HCT116 (cell line): ENCODE results near the gene PRKG1.

ENCODE experiments used
- CEBPB ChIP-seq: IDR thresholded peaks from 2 replicates; pipeline ENCODE4 v1.6.1; 2012; ENCODE audit warnings: low read depth
- EZH2 ChIP-seq: fragments of 200-600 bp; sonication (generic); IDR thresholded peaks from 2 replicates; pipeline ENCODE4 v1.6.1; 2017; ENCODE audit warnings: antibody characterized with exemption, mixed run types
- EZH2phosphoT487 ChIP-seq: fragments of 200-600 bp; IDR thresholded peaks from 2 replicates; pipeline ENCODE4 v1.6.1; 2018; ENCODE audit warnings: antibody characterized with exemption, borderline replicate concordance
- FOSL1 ChIP-seq: IDR thresholded peaks from 2 replicates; pipeline ENCODE4 v1.6.1; 2012; ENCODE audit warnings: low read depth
- POLR2A ChIP-seq: IDR thresholded peaks from 2 replicates; pipeline ENCODE4 v1.7.0; 2011; ENCODE audit warnings: borderline replicate concordance; ENCODE audit not compliant: insufficient read depth, insufficient read length; ENCODE audit errors: extremely low read depth
- POLR2AphosphoS5 ChIP-seq: IDR thresholded peaks from 2 replicates; pipeline ENCODE4 v1.6.1; 2011; ENCODE audit warnings: mild to moderate bottlenecking, low read depth, low read length, moderate library complexity
- RAD21 ChIP-seq: IDR thresholded peaks from 2 replicates; pipeline ENCODE4 v1.6.1; 2012; ENCODE audit warnings: low read depth, mild to moderate bottlenecking
- SRF ChIP-seq: IDR thresholded peaks from 2 replicates; pipeline ENCODE4 v1.6.1; 2012; ENCODE audit warnings: low read depth
- YY1 ChIP-seq: IDR thresholded peaks from 2 replicates; pipeline ENCODE4 v1.6.1; 2011; ENCODE audit warnings: low read length, low read depth, moderate library complexity, mild to moderate bottlenecking; ENCODE audit not compliant: insufficient replicate concordance; ENCODE audit errors: extremely low read depth
- ZNF274 ChIP-seq: fragments of 200-500 bp; sonication (Bioruptor generic); IDR thresholded peaks from 2 replicates; pipeline ENCODE4 v1.6.1; 2014; ENCODE audit warnings: mild to moderate bottlenecking, low read depth, low read length, inconsistent platforms
- TF ChIP-seq, protein P1 (sequence below), 3 experiments: fragments of 200-600 bp in 1 of 3; sonication (generic) in 1 of 3; IDR thresholded peaks in 2 of 3; conservative IDR thresholded peaks in 1 of 3; 2 replicates each; pipeline ENCODE4 v1.5.1; 2012 to 2017; ENCODE audit warnings: low read depth in 2 of 3, low read length in 2 of 3, antibody characterized with exemption in 1 of 3, borderline replicate concordance in 1 of 3, control low read depth in 1 of 3, mild to moderate bottlenecking in 1 of 3, mixed read lengths in 1 of 3, mixed run types in 1 of 3, moderate library complexity in 1 of 3; ENCODE audit not compliant: insufficient read depth in 1 of 3
- TF ChIP-seq, protein P2 (sequence below): IDR thresholded peaks from 2 replicates; pipeline ENCODE4 v1.6.1; 2011; ENCODE audit warnings: mild to moderate bottlenecking, low read length, moderate library complexity; ENCODE audit not compliant: insufficient replicate concordance; ENCODE audit errors: extremely low read depth
- TF ChIP-seq, protein P3 (sequence below): IDR thresholded peaks from 2 replicates; pipeline ENCODE4 v1.6.1; 2012; ENCODE audit warnings: low read depth
- TF ChIP-seq, protein P4 (sequence below): IDR thresholded peaks from 2 replicates; pipeline ENCODE4 v1.6.1; 2012

DNA sequence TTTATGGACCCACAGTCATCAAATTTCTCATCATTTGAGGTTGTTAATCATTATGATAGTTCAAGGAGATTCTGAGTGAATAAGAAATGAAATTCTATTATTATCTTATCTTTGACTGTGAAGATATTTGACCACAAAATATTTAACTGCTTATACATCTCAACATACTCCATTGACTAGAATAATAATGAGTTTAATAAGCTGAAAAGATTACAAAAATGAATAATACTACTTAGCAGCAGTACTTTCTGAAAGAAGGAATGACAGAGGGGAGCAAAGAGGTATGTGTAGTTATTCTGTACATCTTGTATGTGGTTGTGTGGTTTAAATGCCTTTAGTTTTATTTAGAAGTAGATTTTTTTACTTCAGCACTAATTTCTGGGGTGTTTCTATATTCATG lies 214.2 kb downstream of the PRKG1 start:
- TF ChIP-seq RAD21 (no peak), YY1 (no peak), POLR2AphosphoS5 (no peak), POLR2A (no peak), EZH2 (no peak), ZNF274 (no peak), SRF (no peak), FOSL1 (no peak), CEBPB (no peak), EZH2phosphoT487 (no peak)
- TF ChIP-seq, protein P1, sequence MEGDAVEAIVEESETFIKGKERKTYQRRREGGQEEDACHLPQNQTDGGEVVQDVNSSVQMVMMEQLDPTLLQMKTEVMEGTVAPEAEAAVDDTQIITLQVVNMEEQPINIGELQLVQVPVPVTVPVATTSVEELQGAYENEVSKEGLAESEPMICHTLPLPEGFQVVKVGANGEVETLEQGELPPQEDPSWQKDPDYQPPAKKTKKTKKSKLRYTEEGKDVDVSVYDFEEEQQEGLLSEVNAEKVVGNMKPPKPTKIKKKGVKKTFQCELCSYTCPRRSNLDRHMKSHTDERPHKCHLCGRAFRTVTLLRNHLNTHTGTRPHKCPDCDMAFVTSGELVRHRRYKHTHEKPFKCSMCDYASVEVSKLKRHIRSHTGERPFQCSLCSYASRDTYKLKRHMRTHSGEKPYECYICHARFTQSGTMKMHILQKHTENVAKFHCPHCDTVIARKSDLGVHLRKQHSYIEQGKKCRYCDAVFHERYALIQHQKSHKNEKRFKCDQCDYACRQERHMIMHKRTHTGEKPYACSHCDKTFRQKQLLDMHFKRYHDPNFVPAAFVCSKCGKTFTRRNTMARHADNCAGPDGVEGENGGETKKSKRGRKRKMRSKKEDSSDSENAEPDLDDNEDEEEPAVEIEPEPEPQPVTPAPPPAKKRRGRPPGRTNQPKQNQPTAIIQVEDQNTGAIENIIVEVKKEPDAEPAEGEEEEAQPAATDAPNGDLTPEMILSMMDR (IDR thresholded peaks at IDR 0.05 in 2 of 3, conservative IDR thresholded peaks at IDR 0.05 in 1 of 3; ENCODE audit: borderline replicate concordance in 1 of 3, insufficient read depth in 1 of 3, low read depth in 2 of 3, low read length in 2 of 3): no peak
- TF ChIP-seq, protein P2, sequence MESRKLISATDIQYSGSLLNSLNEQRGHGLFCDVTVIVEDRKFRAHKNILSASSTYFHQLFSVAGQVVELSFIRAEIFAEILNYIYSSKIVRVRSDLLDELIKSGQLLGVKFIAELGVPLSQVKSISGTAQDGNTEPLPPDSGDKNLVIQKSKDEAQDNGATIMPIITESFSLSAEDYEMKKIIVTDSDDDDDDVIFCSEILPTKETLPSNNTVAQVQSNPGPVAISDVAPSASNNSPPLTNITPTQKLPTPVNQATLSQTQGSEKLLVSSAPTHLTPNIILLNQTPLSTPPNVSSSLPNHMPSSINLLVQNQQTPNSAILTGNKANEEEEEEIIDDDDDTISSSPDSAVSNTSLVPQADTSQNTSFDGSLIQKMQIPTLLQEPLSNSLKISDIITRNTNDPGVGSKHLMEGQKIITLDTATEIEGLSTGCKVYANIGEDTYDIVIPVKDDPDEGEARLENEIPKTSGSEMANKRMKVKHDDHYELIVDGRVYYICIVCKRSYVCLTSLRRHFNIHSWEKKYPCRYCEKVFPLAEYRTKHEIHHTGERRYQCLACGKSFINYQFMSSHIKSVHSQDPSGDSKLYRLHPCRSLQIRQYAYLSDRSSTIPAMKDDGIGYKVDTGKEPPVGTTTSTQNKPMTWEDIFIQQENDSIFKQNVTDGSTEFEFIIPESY: no peak
- TF ChIP-seq, protein P3, sequence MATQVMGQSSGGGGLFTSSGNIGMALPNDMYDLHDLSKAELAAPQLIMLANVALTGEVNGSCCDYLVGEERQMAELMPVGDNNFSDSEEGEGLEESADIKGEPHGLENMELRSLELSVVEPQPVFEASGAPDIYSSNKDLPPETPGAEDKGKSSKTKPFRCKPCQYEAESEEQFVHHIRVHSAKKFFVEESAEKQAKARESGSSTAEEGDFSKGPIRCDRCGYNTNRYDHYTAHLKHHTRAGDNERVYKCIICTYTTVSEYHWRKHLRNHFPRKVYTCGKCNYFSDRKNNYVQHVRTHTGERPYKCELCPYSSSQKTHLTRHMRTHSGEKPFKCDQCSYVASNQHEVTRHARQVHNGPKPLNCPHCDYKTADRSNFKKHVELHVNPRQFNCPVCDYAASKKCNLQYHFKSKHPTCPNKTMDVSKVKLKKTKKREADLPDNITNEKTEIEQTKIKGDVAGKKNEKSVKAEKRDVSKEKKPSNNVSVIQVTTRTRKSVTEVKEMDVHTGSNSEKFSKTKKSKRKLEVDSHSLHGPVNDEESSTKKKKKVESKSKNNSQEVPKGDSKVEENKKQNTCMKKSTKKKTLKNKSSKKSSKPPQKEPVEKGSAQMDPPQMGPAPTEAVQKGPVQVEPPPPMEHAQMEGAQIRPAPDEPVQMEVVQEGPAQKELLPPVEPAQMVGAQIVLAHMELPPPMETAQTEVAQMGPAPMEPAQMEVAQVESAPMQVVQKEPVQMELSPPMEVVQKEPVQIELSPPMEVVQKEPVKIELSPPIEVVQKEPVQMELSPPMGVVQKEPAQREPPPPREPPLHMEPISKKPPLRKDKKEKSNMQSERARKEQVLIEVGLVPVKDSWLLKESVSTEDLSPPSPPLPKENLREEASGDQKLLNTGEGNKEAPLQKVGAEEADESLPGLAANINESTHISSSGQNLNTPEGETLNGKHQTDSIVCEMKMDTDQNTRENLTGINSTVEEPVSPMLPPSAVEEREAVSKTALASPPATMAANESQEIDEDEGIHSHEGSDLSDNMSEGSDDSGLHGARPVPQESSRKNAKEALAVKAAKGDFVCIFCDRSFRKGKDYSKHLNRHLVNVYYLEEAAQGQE: no peak
- TF ChIP-seq, protein P4, sequence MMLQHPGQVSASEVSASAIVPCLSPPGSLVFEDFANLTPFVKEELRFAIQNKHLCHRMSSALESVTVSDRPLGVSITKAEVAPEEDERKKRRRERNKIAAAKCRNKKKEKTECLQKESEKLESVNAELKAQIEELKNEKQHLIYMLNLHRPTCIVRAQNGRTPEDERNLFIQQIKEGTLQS: no peak
